CD4-positive, CD25-positive, alpha-beta regulatory T cell (primary cell): Measurements from ENCODE around the gene ZNF423. TPM values are rescaled to one million over a fixed set of nuclear protein-coding genes. Genes with fewer than 3 reads are reported as not detected.

Source experiments
- ATAC-seq, 2 donors: fragments of 150-1000 bp; cut with Tn5 transposase; one replicate each; pipeline ENCODE4 v1.10.0; 2021; ENCODE audit warnings: low read depth in 2 of 2, moderate number of reproducible peaks in 2 of 2, moderate library complexity in 1 of 2
- DNase-seq, 3 donors: peaks; one replicate each; pipeline versions ENCODE4 v3.0.0 to v3.0.0-alpha.2; 2012 to 2022; ENCODE audit warnings: mixed read lengths in 1 of 3
- H3K27ac ChIP-seq: one replicate; pipeline ENCODE4 v1.7.0; 2013; ENCODE audit warnings: mild to moderate bottlenecking, low read length; ENCODE audit not compliant: insufficient read depth, poor library complexity, severe bottlenecking
- H3K27me3 ChIP-seq: one replicate; pipeline ENCODE4 v1.7.0; 2013; ENCODE audit warnings: low read length; ENCODE audit not compliant: control insufficient read depth, insufficient read depth
- H3K36me3 ChIP-seq: one replicate; pipeline ENCODE4 v1.7.0; 2013; ENCODE audit warnings: mild to moderate bottlenecking, low read length, moderate library complexity; ENCODE audit not compliant: control insufficient read depth, insufficient read depth
- H3K4me1 ChIP-seq: 2 replicates; pipeline ENCODE4 v1.7.0; 2013; ENCODE audit warnings: mild to moderate bottlenecking, low read length; ENCODE audit not compliant: insufficient read depth, control insufficient read depth, poor library complexity, severe bottlenecking
- H3K4me3 ChIP-seq: one replicate; pipeline ENCODE4 v1.7.0; 2013; ENCODE audit warnings: low read depth, mild to moderate bottlenecking, low read length, moderate library complexity
- H3K9me3 ChIP-seq, 2 experiments: 1 replicate in 1 of 2; 2 replicates in 1 of 2; pipeline ENCODE4 v1.7.0; 2013; ENCODE audit warnings: low read length in 2 of 2, mild to moderate bottlenecking in 1 of 2, moderate library complexity in 1 of 2; ENCODE audit not compliant: control insufficient read depth in 2 of 2
- H3K27ac Mint-ChIP-seq, 3 donors: one replicate each; pipeline ENCODE4 v1.8.0; 2020 to 2022; ENCODE audit warnings: mild to moderate bottlenecking in 3 of 3, mixed read lengths in 3 of 3, moderate library complexity in 2 of 3
- H3K27me3 Mint-ChIP-seq: one replicate; pipeline ENCODE4 v1.8.0; 2022; ENCODE audit warnings: mild to moderate bottlenecking, mixed read lengths
- H3K36me3 Mint-ChIP-seq: one replicate; pipeline ENCODE4 v1.8.0; 2020; ENCODE audit warnings: mixed read lengths
- H3K4me1 Mint-ChIP-seq, 4 donors: one replicate each; pipeline ENCODE4 v1.8.0; 2020 to 2022; ENCODE audit warnings: mixed read lengths in 4 of 4, mild to moderate bottlenecking in 1 of 4
- H3K4me3 Mint-ChIP-seq, 4 donors: one replicate each; pipeline ENCODE4 v1.8.0; 2020 to 2022; ENCODE audit warnings: mild to moderate bottlenecking in 4 of 4, mixed read lengths in 4 of 4, moderate library complexity in 3 of 4
- H3K9me3 Mint-ChIP-seq, 7 donors: one replicate each; pipeline ENCODE4 v1.8.0; 2020 to 2022; ENCODE audit warnings: mixed read lengths in 7 of 7, mild to moderate bottlenecking in 3 of 7, moderate library complexity in 2 of 7
- polyA plus RNA-seq, 4 donors: library from polyadenylated mRNA; unstranded; fragments of 300-500 nt; fragmentation: Illumina TruSeq; gene quantifications; one replicate each; pipeline ENCODE4 v1.2.3, GENCODE V29; 2021
- total RNA-seq: library from RNA; stranded (reverse); gene quantifications from one replicate; pipeline ENCODE4 v1.2.3, GENCODE V29; 2022

The ZNF423 gene
- total and polyA plus RNA-seq, 5 donors from 2014 or later: 0.05 TPM; not detected in 4

DNA sequence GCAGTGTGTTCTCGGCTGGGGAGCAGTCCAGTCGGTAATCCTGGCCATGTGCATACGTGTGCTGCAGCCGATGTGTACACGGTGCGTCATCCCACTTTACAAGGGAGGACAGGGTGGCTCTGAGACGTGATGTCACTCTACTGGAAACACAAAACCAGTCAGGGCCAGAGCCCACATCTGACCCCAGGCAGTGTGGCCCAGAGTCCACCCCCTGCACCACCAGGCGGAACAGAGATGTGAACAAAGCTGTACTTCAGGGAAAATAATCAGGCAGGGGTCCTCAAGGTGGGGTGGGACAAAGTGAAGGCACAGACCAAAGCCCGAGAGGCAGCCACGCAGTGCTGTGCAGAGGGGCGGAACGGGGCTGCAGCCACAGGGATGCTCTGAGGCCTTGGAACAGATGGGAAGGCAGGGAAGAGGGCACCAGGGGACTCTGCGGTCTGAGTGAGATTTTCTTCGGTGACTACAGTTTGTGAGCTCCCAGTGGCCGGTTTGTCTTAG is 181.5 kb downstream of the ZNF423 start:
- no peak overlapping the region for H3K4me3 ChIP-seq
- H3K27me3 ChIP-seq: no peaks in the 10 kb centered on the region
- Mint-ChIP-seq H3K27me3 (no peaks in the 10 kb centered on the region), H3K4me1 (no peaks in the 10 kb centered on the region), H3K9me3 (no peaks in the 10 kb centered on the region), H3K27ac (no peak overlapping the region), H3K36me3 (no peaks in the 10 kb centered on the region), H3K4me3 (no peak overlapping the region)
- H3K36me3 ChIP-seq: no peaks in the 10 kb centered on the region
- DNase-seq: no peak
- no peaks in the 10 kb centered on the region for H3K9me3 ChIP-seq
- H3K4me1 ChIP-seq: no peaks in the 10 kb centered on the region
- no peak for ATAC-seq
- H3K27ac ChIP-seq: no peak overlapping the region

DNA sequence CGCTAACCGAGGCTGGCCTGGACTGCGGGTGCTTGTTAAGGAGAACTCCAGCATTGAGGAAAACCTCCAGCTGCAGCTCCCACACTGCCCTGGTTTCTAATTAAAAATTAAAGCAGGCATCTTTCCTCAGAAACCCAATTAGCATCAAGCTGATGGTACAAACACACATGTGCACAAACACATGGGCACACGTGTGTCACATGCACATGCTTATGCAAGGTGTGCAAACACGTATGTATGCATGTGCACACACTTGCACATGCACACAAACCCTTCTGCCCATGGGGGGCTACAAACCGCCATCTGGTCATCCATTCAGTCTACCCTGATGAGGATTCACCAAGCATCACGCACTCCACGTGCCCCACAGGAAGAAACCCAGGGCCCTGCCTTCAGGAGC is 182.5 kb downstream of the ZNF423 start:
- Mint-ChIP-seq H3K4me1 (no peaks in the 10 kb centered on the region), H3K36me3 (no peaks in the 10 kb centered on the region), H3K9me3 (no peaks in the 10 kb centered on the region), H3K27ac (no peak overlapping the region), H3K4me3 (no peak overlapping the region), H3K27me3 (no peaks in the 10 kb centered on the region)
- no peaks in the 10 kb centered on the region for H3K9me3 ChIP-seq
- no peak overlapping the region for H3K4me3 ChIP-seq
- no peaks in the 10 kb centered on the region for H3K27me3 ChIP-seq
- no peaks in the 10 kb centered on the region for H3K4me1 ChIP-seq
- DNase-seq: no peak
- no peaks in the 10 kb centered on the region for H3K36me3 ChIP-seq
- no peak overlapping the region for H3K27ac ChIP-seq
- ATAC-seq: no peak

DNA sequence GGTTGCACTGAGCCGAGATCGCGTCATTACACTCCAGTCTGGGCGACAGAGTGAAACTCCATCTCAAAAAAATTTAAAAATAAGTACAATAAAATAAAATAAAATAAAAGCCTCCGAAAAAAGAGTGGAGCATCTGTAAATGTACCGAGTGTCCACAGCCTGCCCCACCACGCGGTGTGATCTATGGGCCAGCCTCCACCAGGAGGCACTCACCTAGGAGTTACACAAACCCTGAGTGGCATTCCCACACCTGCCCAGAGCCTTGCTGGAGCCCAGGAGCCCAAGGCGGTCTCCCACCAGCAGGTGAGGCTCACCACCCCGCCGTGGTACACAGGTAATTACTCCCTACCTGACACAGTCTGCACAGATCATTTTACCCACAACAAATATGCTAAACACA is 183.2 kb downstream of the ZNF423 start:
- no peaks in the 10 kb centered on the region for H3K9me3 Mint-ChIP-seq
- no peak for ATAC-seq
- Histone ChIP-seq H3K9me3 (no peaks in the 10 kb centered on the region), H3K4me1 (no peaks in the 10 kb centered on the region), H3K4me3 (no peak overlapping the region), H3K27me3 (no peaks in the 10 kb centered on the region), H3K36me3 (no peaks in the 10 kb centered on the region), H3K27ac (no peak overlapping the region)
- DNase-seq: no peak
- no peaks in the 10 kb centered on the region for H3K4me1 Mint-ChIP-seq
- no peaks in the 10 kb centered on the region for H3K27me3 Mint-ChIP-seq
- H3K36me3 Mint-ChIP-seq: no peaks in the 10 kb centered on the region
- H3K4me3 Mint-ChIP-seq: no peak overlapping the region
- no peak overlapping the region for H3K27ac Mint-ChIP-seq

DNA sequence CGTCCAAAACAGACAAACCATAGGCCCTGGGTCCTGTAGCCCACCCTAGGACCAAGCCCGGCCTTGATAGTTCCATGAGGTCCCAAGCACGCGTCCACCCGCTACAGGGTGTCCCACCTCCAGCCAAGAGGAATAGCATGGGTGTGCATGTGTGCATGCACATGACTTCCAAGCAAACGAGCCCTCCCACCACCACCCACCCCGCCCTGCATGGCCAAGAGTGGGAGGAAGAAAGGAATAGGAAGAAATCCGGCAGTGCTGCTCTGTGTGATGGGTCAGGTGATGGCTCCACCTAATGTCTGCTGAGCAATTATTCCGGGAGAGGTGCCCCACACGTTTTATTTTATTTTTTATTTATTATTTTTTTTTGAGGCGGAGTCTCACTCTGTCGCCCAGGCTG is 184.6 kb downstream of the ZNF423 start:
- H3K4me3 Mint-ChIP-seq: no peak overlapping the region
- DNase-seq (no peak), ATAC-seq (no peak)
- H3K27ac Mint-ChIP-seq: no peak overlapping the region
- H3K4me1 ChIP-seq: no peaks in the 10 kb centered on the region
- H3K27me3 ChIP-seq: no peaks in the 10 kb centered on the region
- no peak overlapping the region for H3K4me3 ChIP-seq
- H3K36me3 ChIP-seq: no peaks in the 10 kb centered on the region
- H3K27me3 Mint-ChIP-seq: no peaks in the 10 kb centered on the region
- H3K9me3 ChIP-seq: no peaks in the 10 kb centered on the region
- H3K4me1 Mint-ChIP-seq: no peaks in the 10 kb centered on the region
- H3K9me3 Mint-ChIP-seq: no peaks in the 10 kb centered on the region
- H3K27ac ChIP-seq: no peak overlapping the region
- H3K36me3 Mint-ChIP-seq: no peaks in the 10 kb centered on the region

DNA sequence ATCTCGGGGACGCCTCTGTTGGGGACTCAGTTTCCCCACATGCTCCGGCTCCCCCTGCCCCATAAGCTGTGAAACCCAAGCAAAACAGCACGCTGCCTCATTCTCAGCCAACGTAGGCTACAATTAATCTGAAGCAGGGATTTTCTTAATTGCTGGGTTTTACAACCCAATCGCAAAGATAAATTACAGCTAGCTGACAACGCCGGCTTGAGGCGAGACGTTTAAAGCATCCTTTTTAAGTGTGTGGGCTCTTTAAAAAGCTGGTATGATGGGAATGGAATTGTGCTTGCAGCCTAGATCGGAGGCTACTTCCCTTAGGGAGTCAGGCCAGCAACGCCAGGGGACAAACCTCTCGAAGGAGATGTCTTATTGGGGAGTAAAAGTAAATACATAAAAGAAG is 185.3 kb downstream of the ZNF423 start:
- Mint-ChIP-seq H3K27me3 (no peaks in the 10 kb centered on the region), H3K4me3 (no peak overlapping the region), H3K4me1 (no peaks in the 10 kb centered on the region), H3K36me3 (no peaks in the 10 kb centered on the region), H3K9me3 (no peaks in the 10 kb centered on the region), H3K27ac (no peak overlapping the region)
- no peaks in the 10 kb centered on the region for H3K27me3 ChIP-seq
- H3K27ac ChIP-seq: no peak overlapping the region
- ATAC-seq (no peak), DNase-seq (no peak)
- no peaks in the 10 kb centered on the region for H3K4me1 ChIP-seq
- H3K36me3 ChIP-seq: no peaks in the 10 kb centered on the region
- H3K9me3 ChIP-seq: no peaks in the 10 kb centered on the region
- no peak overlapping the region for H3K4me3 ChIP-seq

DNA sequence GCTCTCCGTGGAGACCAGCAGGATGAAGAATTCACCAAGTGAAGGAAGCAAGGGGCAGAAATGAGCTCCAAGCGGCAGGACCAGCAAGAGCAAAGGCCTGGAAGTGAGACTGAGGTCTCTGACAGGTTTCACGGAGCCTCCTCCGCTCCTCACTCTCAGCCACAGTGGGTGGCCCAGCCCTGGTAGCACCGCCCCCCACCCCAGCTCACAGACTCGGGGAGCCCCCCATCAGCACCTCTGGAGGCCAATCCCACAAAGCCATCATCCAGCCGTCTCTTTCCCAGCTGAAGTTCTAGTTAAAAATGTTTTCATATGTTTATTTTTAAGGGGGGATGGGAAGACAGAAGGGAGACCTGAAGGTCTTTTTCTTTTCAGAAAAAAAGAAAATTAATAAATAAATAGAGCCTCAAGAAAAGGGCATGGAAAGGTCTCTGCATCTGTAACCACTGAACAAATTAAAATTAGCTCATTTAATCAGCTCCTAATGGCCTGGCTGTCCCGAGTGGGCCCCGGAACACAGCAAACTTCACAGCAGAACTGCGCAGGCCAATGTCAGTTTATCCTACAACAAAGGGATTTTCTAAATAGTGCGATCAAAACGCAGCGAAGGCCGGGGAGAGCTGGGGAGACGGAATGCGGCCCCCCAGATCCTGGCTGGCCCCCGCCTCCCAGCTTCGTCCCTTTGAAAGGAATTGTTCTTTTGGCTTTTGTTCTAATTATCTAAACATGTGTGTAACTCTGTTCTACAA is 190.3 kb downstream of the ZNF423 start:
- Mint-ChIP-seq H3K9me3 (no peaks in the 10 kb centered on the region), H3K4me1 (no peaks in the 10 kb centered on the region), H3K27me3 (no peaks in the 10 kb centered on the region), H3K27ac (no peak overlapping the region), H3K4me3 (no peak overlapping the region), H3K36me3 (no peaks in the 10 kb centered on the region)
- no peaks in the 10 kb centered on the region for H3K9me3 ChIP-seq
- H3K27me3 ChIP-seq: no peaks in the 10 kb centered on the region
- no peak overlapping the region for H3K4me3 ChIP-seq
- no peak for DNase-seq
- ATAC-seq: no peak
- no peaks in the 10 kb centered on the region for H3K36me3 ChIP-seq
- H3K27ac ChIP-seq: no peak overlapping the region
- no peaks in the 10 kb centered on the region for H3K4me1 ChIP-seq

DNA sequence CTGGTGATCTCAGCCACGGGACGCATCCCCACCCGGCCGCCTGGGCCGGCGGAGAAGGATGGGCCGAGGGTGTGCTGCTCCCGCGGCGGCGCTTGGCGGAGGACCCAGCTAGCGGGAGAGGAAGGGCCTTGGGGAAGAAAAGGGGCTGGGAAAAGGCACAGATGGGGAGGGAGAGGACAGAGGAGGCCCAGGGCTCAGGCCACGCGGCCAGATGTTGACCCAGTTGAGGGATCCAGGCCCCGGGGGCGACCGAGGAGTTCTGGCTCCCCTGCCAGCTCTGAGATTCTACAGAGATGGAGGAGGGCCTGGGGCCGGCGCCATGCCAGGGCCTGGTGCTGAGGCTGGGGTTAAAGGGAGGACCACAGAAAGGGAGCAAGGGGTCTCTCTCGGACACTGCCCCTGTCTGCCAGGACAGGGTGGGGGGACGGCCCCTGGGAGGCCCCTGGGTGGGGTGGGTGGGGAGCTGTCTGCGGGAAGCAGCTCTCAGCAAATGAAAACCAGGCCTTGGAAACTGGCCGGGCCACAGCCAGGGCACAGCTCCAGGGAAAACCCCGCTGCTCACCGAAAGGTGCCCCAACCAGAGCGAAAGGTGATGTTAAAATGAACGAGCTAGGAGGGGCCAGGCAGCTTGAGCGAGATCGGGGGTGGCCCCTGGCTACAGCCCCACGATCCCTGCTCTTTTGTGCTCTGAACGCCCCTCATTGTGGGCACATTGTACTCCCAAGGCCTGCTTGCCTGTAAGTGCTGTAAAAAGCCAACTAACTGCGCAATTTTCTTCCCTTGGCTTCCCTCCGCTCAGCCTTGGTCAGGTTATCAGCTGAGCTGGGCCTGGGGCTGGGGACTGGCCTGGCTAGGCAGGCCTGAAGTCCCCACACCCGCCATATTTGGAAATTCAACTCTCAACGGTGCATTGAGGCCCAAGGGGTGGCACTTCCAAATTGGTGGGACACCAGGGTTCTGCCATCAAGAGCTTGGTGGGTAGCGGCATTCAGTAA is 191.4 kb downstream of the ZNF423 start:
- Mint-ChIP-seq H3K9me3 (no peaks in the 10 kb centered on the region), H3K4me3 (no peak overlapping the region), H3K4me1 (no peaks in the 10 kb centered on the region), H3K27me3 (peaks cover 5% of the 10 kb centered on the region), H3K27ac (no peak overlapping the region), H3K36me3 (no peaks in the 10 kb centered on the region)
- Histone ChIP-seq H3K4me3 (no peak overlapping the region), H3K27me3 (no peaks in the 10 kb centered on the region), H3K27ac (no peak overlapping the region), H3K4me1 (no peaks in the 10 kb centered on the region), H3K36me3 (no peaks in the 10 kb centered on the region), H3K9me3 (no peaks in the 10 kb centered on the region)
- no peak for DNase-seq
- ATAC-seq: no peak
